ENCODE measurements around the gene SNTG2. TPM values are rescaled to one million over a fixed set of nuclear protein-coding genes. Genes with fewer than 3 reads are reported as not detected.

Gene SNTG2
- total RNA-seq, 1 experiment from 2014 or later = not detected

- no peaks in the 10 kb centered on the region for H3K4me1 Mint-ChIP-seq (ENCODE audit: low read depth, unreplicated experiment)
- H3K27ac Mint-ChIP-seq (ENCODE audit: unreplicated experiment) = no peak overlapping the region
- H3K4me1 ChIP-seq = no peaks in the 10 kb centered on the region
- no peak overlapping the region for H3K4me3 Mint-ChIP-seq (ENCODE audit: unreplicated experiment)
- no peak overlapping the region for H3K4me3 ChIP-seq (ENCODE audit: low read depth, low read length)
- H3K9me3 Mint-ChIP-seq (ENCODE audit: unreplicated experiment) = no peaks in the 10 kb centered on the region
- BruUV-seq (replicated peaks) = no TSS peak
- intact Hi-C loops (cut with micrococcal nuclease; ENCODE audit: unreplicated experiment) = no loop called here
- peaks cover 2% of the 10 kb centered on the region for H3K27me3 Mint-ChIP-seq (ENCODE audit: insufficient read depth, unreplicated experiment)
- DNase-seq = no peak
- H3K9me3 ChIP-seq = no peaks in the 10 kb centered on the region
- ChIA-PET POLR2A (no interaction called here), CTCF (no interaction called here)
- no peaks in the 10 kb centered on the region for H3K36me3 Mint-ChIP-seq (ENCODE audit: insufficient read depth, unreplicated experiment)
- peak in 1 of 2 experiments; percentile 29 for TF ChIP-seq CTCF (IDR thresholded peaks at IDR 0.05; ENCODE audit: insufficient read depth in 1 of 2, low read depth in 1 of 2, low read length in 1 of 2, severe bottlenecking in 1 of 2, unreplicated experiment in 1 of 2)
- no peaks in the 10 kb centered on the region for H3K27me3 ChIP-seq (replicated peaks; ENCODE audit: control insufficient read depth, insufficient read depth, low read length)
- no peaks in the 10 kb centered on the region for H3K36me3 ChIP-seq (ENCODE audit: control insufficient read depth, insufficient read depth, low read length)
These were observed 185.4 kb downstream of the SNTG2 start for GRCh38 chr2:1136067-1136466.

GRCh38 chr2:1136846-1137245, 186.2 kb downstream of the SNTG2 start:
- Mint-ChIP-seq H3K4me1 (ENCODE audit: low read depth, unreplicated experiment) (no peaks in the 10 kb centered on the region), H3K36me3 (ENCODE audit: insufficient read depth, unreplicated experiment) (no peaks in the 10 kb centered on the region), H3K27ac (ENCODE audit: unreplicated experiment) (no peak overlapping the region), H3K9me3 (ENCODE audit: unreplicated experiment) (no peaks in the 10 kb centered on the region), H3K4me3 (ENCODE audit: unreplicated experiment) (no peak overlapping the region), H3K27me3 (ENCODE audit: insufficient read depth, unreplicated experiment) (peaks cover 2% of the 10 kb centered on the region)
- Histone ChIP-seq H3K9me3 (no peaks in the 10 kb centered on the region), H3K4me1 (no peaks in the 10 kb centered on the region), H3K27me3 (replicated peaks; ENCODE audit: control insufficient read depth, insufficient read depth, low read length) (no peaks in the 10 kb centered on the region), H3K36me3 (ENCODE audit: control insufficient read depth, insufficient read depth, low read length) (no peaks in the 10 kb centered on the region), H3K4me3 (ENCODE audit: low read depth, low read length) (no peak overlapping the region)
- CTCF ChIA-PET = no interaction called here
- no TSS peak for BruUV-seq (replicated peaks)
- TF ChIP-seq CTCF (IDR thresholded peaks at IDR 0.05; ENCODE audit: insufficient read depth in 1 of 2, low read depth in 1 of 2, low read length in 1 of 2, severe bottlenecking in 1 of 2, unreplicated experiment in 1 of 2) = no peak
- DNase-seq = no peak
- POLR2A ChIA-PET = no interaction called here
- intact Hi-C loops (cut with micrococcal nuclease; ENCODE audit: unreplicated experiment) = no loop called here

GRCh38 chr2:1137264-1137663, 186.6 kb downstream of the SNTG2 start:
- H3K4me3 ChIP-seq (ENCODE audit: low read depth, low read length) = no peak overlapping the region
- POLR2A ChIA-PET = no interaction called here
- no peaks in the 10 kb centered on the region for H3K9me3 ChIP-seq
- no peaks in the 10 kb centered on the region for H3K36me3 ChIP-seq (ENCODE audit: control insufficient read depth, insufficient read depth, low read length)
- no peak for TF ChIP-seq CTCF (IDR thresholded peaks at IDR 0.05; ENCODE audit: insufficient read depth in 1 of 2, low read depth in 1 of 2, low read length in 1 of 2, severe bottlenecking in 1 of 2, unreplicated experiment in 1 of 2)
- no peak overlapping the region for H3K4me3 Mint-ChIP-seq (ENCODE audit: unreplicated experiment)
- intact Hi-C loops (cut with micrococcal nuclease; ENCODE audit: unreplicated experiment) = no loop called here
- H3K27ac Mint-ChIP-seq (ENCODE audit: unreplicated experiment) = no peak overlapping the region
- no peaks in the 10 kb centered on the region for H3K9me3 Mint-ChIP-seq (ENCODE audit: unreplicated experiment)
- no peak for DNase-seq
- no TSS peak for BruUV-seq (replicated peaks)
- H3K4me1 Mint-ChIP-seq (ENCODE audit: low read depth, unreplicated experiment) = no peaks in the 10 kb centered on the region
- CTCF ChIA-PET = no interaction called here
- peaks cover 2% of the 10 kb centered on the region for H3K27me3 Mint-ChIP-seq (ENCODE audit: insufficient read depth, unreplicated experiment)
- H3K4me1 ChIP-seq = no peaks in the 10 kb centered on the region
- H3K27me3 ChIP-seq (replicated peaks; ENCODE audit: control insufficient read depth, insufficient read depth, low read length) = no peaks in the 10 kb centered on the region
- no peaks in the 10 kb centered on the region for H3K36me3 Mint-ChIP-seq (ENCODE audit: insufficient read depth, unreplicated experiment)
